HCT116 (cell line): ENCODE measurements around the gene PAK6. TPM values are rescaled to one million over a fixed set of nuclear protein-coding genes. Genes with fewer than 3 reads are reported as not detected.

Source experiments
- ATAC-seq: fragments of 200-7000 bp; cut with Tn5 transposase; 2 replicates; pipeline ENCODE4 v1.9.1; 2020; ENCODE audit warnings: mild to moderate bottlenecking, moderate library complexity
- BruUV-seq: library from RNA; stranded (reverse); fragments of 400-500 nt; replicated peaks from 2 replicates; lab custom pipeline; 2021; lab: Mats Ljungman, UMichigan
- CTCF ChIA-PET: fragments of 300-600 bp; sonication (Branson Sonifier 250); formaldehyde crosslinking; loops from one replicate; lab custom pipeline; 2021; ENCODE audit warnings: antibody characterized with exemption; lab: Charles Lee
- POLR2A ChIA-PET: fragments of 300-600, 350-600 bp; sonication (Branson Sonifier 250); formaldehyde crosslinking; loops from one replicate; lab custom pipeline; 2021; ENCODE audit warnings: antibody characterized with exemption; lab: Charles Lee
- RAD21 ChIA-PET, 2 experiments: fragments of 300-600 bp; sonication (Branson Sonifier 250); formaldehyde crosslinking; loops; one replicate each; lab custom pipeline; 2023; ENCODE audit warnings: low total read pairs in 2 of 2; ENCODE audit not compliant: uncharacterized antibody in 2 of 2, unreplicated experiment in 2 of 2, low non-redundant PET in 1 of 2; lab: Charles Lee
- DNase-seq: peaks from one replicate; pipeline ENCODE4 v3.0.0-alpha.2; 2010; ENCODE audit warnings: low read depth, low spot score
- H2AFZ ChIP-seq: fragments of 200-600 bp; shearing (Covaris generic), sonication (generic); 2 replicates; pipeline ENCODE4 v1.6.1; 2017; ENCODE audit warnings: low read depth, mixed run types, mixed read lengths, antibody characterized with exemption, low read length; ENCODE audit not compliant: poor library complexity, severe bottlenecking
- H3K27ac ChIP-seq: 2 replicates; pipeline ENCODE4 v1.5.1; 2012; ENCODE audit warnings: low read depth, low read length
- H3K27me3 ChIP-seq: fragments of 200-600 bp; sonication (generic); 2 replicates; pipeline ENCODE4 v1.6.1; 2016; ENCODE audit warnings: mixed run types, low read length, mixed read lengths; ENCODE audit not compliant: insufficient read depth
- H3K36me3 ChIP-seq, 2 experiments: fragments of 200-500 bp in 1 of 2; fragments of 200-600 bp in 1 of 2; sonication (Bioruptor generic) in 1 of 2; sonication (generic) in 1 of 2; 2 replicates each; pipeline versions ENCODE4 v1.5.1 to v1.6.1; 2014 to 2016; ENCODE audit warnings: low read length in 2 of 2, inconsistent platforms in 1 of 2, mixed read lengths in 1 of 2, mixed run types in 1 of 2; ENCODE audit not compliant: insufficient read depth in 2 of 2, control insufficient read depth in 1 of 2
- H3K4me1 ChIP-seq, 2 experiments: fragments of 200-600 bp in 1 of 2; sonication (generic) in 1 of 2; 2 replicates each; pipeline versions ENCODE4 v1.5.1 to v1.6.1; 2012 to 2017; ENCODE audit warnings: low read length in 2 of 2, inconsistent platforms in 1 of 2, mild to moderate bottlenecking in 1 of 2, mixed read lengths in 1 of 2, mixed run types in 1 of 2, moderate library complexity in 1 of 2; ENCODE audit not compliant: insufficient read depth in 2 of 2, control insufficient read depth in 1 of 2
- H3K4me2 ChIP-seq: fragments of 200-600 bp; sonication (generic); 2 replicates; pipeline ENCODE4 v1.6.1; 2017; ENCODE audit warnings: mixed run types, low read length, mixed read lengths
- H3K4me3 ChIP-seq, 2 experiments: fragments of 200-600 bp in 1 of 2; sonication (generic) in 1 of 2; replicated peaks in 1 of 2; 2 replicates each; pipeline ENCODE4 v1.5.1; 2011 to 2016; ENCODE audit warnings: low read length in 2 of 2, control low read depth in 1 of 2, low read depth in 1 of 2, mild to moderate bottlenecking in 1 of 2, mixed read lengths in 1 of 2, mixed run types in 1 of 2
- H3K79me2 ChIP-seq: fragments of 200-600 bp; sonication (generic); 2 replicates; pipeline ENCODE4 v1.6.1; 2017; ENCODE audit warnings: mild to moderate bottlenecking, mixed run types, low read length, moderate library complexity, mixed read lengths; ENCODE audit not compliant: insufficient read depth
- H3K9ac ChIP-seq: fragments of 200-600 bp; sonication (generic); 2 replicates; pipeline ENCODE4 v1.6.1; 2016; ENCODE audit warnings: low read length, mixed read lengths
- H3K9me2 ChIP-seq: fragments of 200-600 bp; sonication (generic), shearing (Covaris generic); 2 replicates; pipeline ENCODE4 v1.6.1; 2017; ENCODE audit warnings: mixed run types, mild to moderate bottlenecking, moderate library complexity; ENCODE audit not compliant: insufficient read depth
- H3K9me3 ChIP-seq, 2 experiments: fragments of 200-500 bp in 1 of 2; fragments of 200-600 bp in 1 of 2; sonication (Bioruptor generic) in 1 of 2; sonication (generic) in 1 of 2; 2 replicates each; pipeline ENCODE4 v1.6.1; 2014 to 2017; ENCODE audit warnings: low read length in 2 of 2, mixed read lengths in 2 of 2, inconsistent platforms in 1 of 2, low read depth in 1 of 2, mild to moderate bottlenecking in 1 of 2, mixed run types in 1 of 2, moderate library complexity in 1 of 2; ENCODE audit not compliant: control insufficient read depth in 1 of 2, insufficient read depth in 1 of 2
- H4K20me1 ChIP-seq: fragments of 200-600 bp; sonication (generic), shearing (Covaris generic); 2 replicates; pipeline ENCODE4 v1.6.1; 2017; ENCODE audit warnings: mixed run types, mild to moderate bottlenecking, moderate library complexity; ENCODE audit not compliant: insufficient read depth
- ATF3 ChIP-seq: IDR thresholded peaks from 2 replicates; pipeline ENCODE4 v1.6.1; 2012
- CBX3 ChIP-seq: IDR thresholded peaks from 2 replicates; pipeline ENCODE4 v1.6.1; 2012; ENCODE audit warnings: low read depth
- EGR1 ChIP-seq: IDR thresholded peaks from 2 replicates; pipeline ENCODE4 v1.6.1; 2012; ENCODE audit warnings: low read depth
- FOSL1 ChIP-seq: IDR thresholded peaks from 2 replicates; pipeline ENCODE4 v1.6.1; 2012; ENCODE audit warnings: low read depth
- JUND ChIP-seq: IDR thresholded peaks from 2 replicates; pipeline ENCODE4 v1.6.1; 2012
- MAX ChIP-seq: IDR thresholded peaks from 2 replicates; pipeline ENCODE4 v1.6.1; 2012
- POLR2AphosphoS5 ChIP-seq: IDR thresholded peaks from 2 replicates; pipeline ENCODE4 v1.6.1; 2011; ENCODE audit warnings: mild to moderate bottlenecking, low read depth, low read length, moderate library complexity
- SP1 ChIP-seq: IDR thresholded peaks from 2 replicates; pipeline ENCODE4 v1.6.1; 2012; ENCODE audit warnings: low read depth
- SRF ChIP-seq: IDR thresholded peaks from 2 replicates; pipeline ENCODE4 v1.6.1; 2012; ENCODE audit warnings: low read depth
- TCF7L2 ChIP-seq: IDR thresholded peaks from 2 replicates; pipeline ENCODE4 v1.7.0; 2011; ENCODE audit warnings: borderline replicate concordance, inconsistent platforms; ENCODE audit not compliant: insufficient read depth, insufficient read length; ENCODE audit errors: extremely low read depth
- ZBTB33 ChIP-seq: IDR thresholded peaks from 2 replicates; pipeline ENCODE4 v1.6.1; 2011; ENCODE audit warnings: mild to moderate bottlenecking, low read length, moderate library complexity; ENCODE audit not compliant: insufficient replicate concordance; ENCODE audit errors: extremely low read depth
- ZFX ChIP-seq: fragments of 450-650 bp; IDR thresholded peaks from 2 replicates; pipeline ENCODE4 v1.6.1; 2017
- ZNF274 ChIP-seq: fragments of 200-500 bp; sonication (Bioruptor generic); IDR thresholded peaks from 2 replicates; pipeline ENCODE4 v1.6.1; 2014; ENCODE audit warnings: mild to moderate bottlenecking, low read depth, low read length, inconsistent platforms
- intact Hi-C: fragments of 100-400 bp; cut with micrococcal nuclease; formaldehyde crosslinking; loops from 2 replicates; pipeline ENCODE4 v1.10.0; 2022
- total RNA-seq: library from RNA; stranded (reverse); gene quantifications from one replicate; pipeline ENCODE4 v1.2.1, GENCODE V29; 2021; ENCODE audit not compliant: unreplicated experiment

Gene PAK6
- total RNA-seq, 1 experiment from 2014 or later = 19.9 TPM

- no peak for TF ChIP-seq TCF7L2
- no peak for TF ChIP-seq ZNF274
- peak; percentile 52 for TF ChIP-seq MAX
- no peak for TF ChIP-seq ZFX
- TF ChIP-seq POLR2AphosphoS5 = no peak
- no peak for TF ChIP-seq SP1
Measured at GRCh38 chr15:40238532-40239403, at the start of gene PAK6 (continued).

GRCh38 chr15:40190591-40190990 is 48.3 kb upstream of the PAK6 start:
- Histone ChIP-seq H3K79me2 (peaks cover 67% of the 10 kb centered on the region), H3K4me3 (no peak overlapping the region), H3K36me3 (peaks cover 26 to 37% of the 10 kb centered on the region in 2 experiments; a peak in 2 of 4 replicates), H3K9me3 (no peaks in the 10 kb centered on the region), H3K4me2 (no peak overlapping the region), H3K4me1 (peaks cover 0 to 2% of the 10 kb centered on the region in 2 experiments; a peak in 1 of 4 replicates), H3K9ac (no peak overlapping the region), H4K20me1 (no peaks in the 10 kb centered on the region), H3K27me3 (no peaks in the 10 kb centered on the region), H2AFZ (no peak overlapping the region), H3K27ac (no peak overlapping the region), H3K9me2 (no peaks in the 10 kb centered on the region)
- intact Hi-C loops = no loop called here
- no TSS peak for BruUV-seq
- ATAC-seq (no peak), DNase-seq (no peak)
- ChIA-PET POLR2A (interaction anchor here (0.7 kb wide), 1 partner anchor 8 kb away, joined by 4 read pairs; no protein-coding TSS in a partner anchor), RAD21 (interaction anchor here in 1 of 2 experiments (0.7 kb wide), 1 partner anchor 29 kb away, joined by 5 read pairs; no protein-coding TSS in a partner anchor), CTCF (interaction anchor here (1.5 kb wide), 1 partner anchor 86 kb away, joined by 3 read pairs; no protein-coding TSS in a partner anchor)
- TF ChIP-seq ATF3 (no peak), JUND (peak; percentile 33; the same call in 1 of the 2 replicates), CBX3 (no peak), TCF7L2 (no peak), ZFX (no peak), FOSL1 (peak; percentile 55; the same call in 1 of the 2 replicates), SRF (no peak), ZBTB33 (no peak), EGR1 (no peak), MAX (no peak)
